HG02973 (cell line): ENCODE data around the gene ARHGEF4.
"Not testable (repeated sequence)": the region's sequence is repeated elsewhere in the genome, so short reads cannot be mapped to it uniquely, and the experiment has no call there.

Experiments
- ATAC-seq: cut with Tn5 transposase; IDR thresholded peaks from one replicate; pipeline ENCODE4 v1.9.1; 2021; ENCODE audit warnings: moderate library complexity; ENCODE audit not compliant: unreplicated experiment

ARHGEF4 gene

GRCh38 chr2:130882111-130882690 lies 45.5 kb downstream of the ARHGEF4 start:
- ATAC-seq: no peak

- ATAC-seq: no peak
Measured at GRCh38 chr2:130882991-130883390, 46.3 kb downstream of the ARHGEF4 start.

- no peak for ATAC-seq
Measured at GRCh38 chr2:130883496-130883895, 46.8 kb downstream of the ARHGEF4 start.

- no peak for ATAC-seq
Measured at GRCh38 chr2:130884013-130884412, 47.3 kb downstream of the ARHGEF4 start.

- no peak for ATAC-seq
Measured at GRCh38 chr2:130884503-130884902, 47.8 kb downstream of the ARHGEF4 start.

DNA sequence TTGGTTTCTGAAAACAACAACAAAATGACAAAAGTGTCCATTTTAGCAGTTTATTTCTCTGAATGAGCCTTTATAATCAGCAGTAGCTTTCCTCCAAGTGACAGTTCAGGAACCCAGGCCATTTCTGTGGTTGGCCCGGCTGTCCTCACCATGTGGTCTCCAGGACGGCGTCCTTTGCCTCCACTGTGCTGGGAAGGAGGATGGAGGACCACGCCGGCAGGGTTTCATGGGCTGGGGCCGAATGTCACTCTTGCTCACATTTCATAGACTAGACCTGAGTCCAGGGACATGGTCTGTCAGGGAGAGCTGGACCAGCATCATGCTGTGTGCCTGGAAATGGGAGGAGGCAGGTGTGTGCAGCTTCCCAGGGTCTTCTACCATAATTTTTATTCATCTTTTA lies 50.9 kb downstream of the ARHGEF4 start:
- ATAC-seq: no peak

DNA sequence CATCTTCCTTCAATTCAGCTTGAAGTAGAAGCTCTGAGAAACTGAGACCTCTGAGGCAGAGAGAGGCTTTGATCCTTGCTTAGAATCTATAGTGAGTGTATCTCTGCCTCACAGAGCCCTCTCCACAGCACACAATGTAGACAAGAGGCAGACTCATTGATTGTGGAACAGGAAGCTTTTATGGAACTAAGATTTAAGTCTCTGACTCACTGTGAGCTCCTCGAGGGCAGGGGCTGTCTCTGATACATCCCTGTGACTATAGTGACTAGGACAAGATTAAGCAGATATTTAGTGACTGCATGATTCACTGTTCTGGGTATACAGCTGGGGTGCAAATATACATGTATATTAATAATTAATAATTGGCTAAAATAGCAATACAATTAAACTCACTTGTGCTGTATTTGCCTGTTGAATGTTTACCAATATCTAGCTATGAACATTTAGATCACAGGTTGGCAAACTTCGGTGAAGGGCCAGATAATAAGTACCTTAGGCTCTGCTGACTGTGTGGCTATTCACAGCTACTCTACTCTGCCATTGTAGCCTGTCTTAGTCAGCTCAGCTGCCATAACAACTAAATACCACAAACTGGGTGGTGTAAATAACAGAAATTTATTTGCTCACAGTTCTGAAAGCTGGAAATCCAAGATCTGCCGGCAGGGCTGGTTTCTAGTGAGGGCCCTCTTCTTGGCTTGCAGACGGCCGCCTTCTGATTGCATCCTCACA lies 54.4 kb downstream of the ARHGEF4 start:
- no peak for ATAC-seq

DNA sequence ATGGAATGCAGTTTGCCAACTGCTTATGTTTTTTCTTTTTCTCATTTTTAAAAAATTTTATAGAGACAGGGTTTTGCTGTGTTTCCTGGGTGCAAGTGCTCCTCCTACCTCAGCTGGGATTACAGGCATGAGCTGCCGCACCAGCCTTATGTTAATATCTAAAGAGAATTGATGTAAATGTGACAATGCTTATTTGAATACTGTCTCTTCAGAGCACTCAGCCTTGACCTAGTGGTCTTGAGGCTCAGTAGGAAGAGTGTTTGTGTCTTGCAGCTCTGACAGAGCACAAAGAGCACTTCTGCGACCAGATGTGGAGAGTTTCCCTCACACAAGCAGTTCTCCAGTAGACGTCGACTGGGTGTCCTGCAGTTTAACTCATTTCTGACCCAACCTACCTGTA lies 55.3 kb downstream of the ARHGEF4 start:
- no peak for ATAC-seq

- no peak for ATAC-seq
Measured at GRCh38 chr2:130892793-130893785, 56.4 kb downstream of the ARHGEF4 start.

GRCh38 chr2:130894326-130894942 lies 57.7 kb downstream of the ARHGEF4 start:
- no peak for ATAC-seq

DNA sequence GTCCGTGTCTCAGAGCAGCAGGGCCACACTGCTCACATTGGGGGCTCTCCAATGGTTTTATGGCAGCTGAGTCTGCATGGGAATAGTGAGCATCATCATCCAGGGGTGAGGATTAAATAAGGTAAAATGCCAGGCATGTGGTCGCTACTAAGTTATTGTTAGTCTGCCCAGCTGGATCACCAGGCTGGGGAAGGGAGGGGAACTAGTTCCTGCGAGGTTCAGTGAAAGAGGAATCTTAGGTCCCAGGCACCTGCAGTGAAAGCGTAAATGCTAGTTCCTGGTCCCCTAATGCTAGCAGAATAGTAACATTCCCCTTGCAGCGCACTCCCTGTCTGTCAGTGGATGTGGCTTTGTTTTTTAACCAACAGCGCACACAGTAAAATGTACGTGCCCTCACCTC lies 60.1 kb downstream of the ARHGEF4 start:
- ATAC-seq: no peak

DNA sequence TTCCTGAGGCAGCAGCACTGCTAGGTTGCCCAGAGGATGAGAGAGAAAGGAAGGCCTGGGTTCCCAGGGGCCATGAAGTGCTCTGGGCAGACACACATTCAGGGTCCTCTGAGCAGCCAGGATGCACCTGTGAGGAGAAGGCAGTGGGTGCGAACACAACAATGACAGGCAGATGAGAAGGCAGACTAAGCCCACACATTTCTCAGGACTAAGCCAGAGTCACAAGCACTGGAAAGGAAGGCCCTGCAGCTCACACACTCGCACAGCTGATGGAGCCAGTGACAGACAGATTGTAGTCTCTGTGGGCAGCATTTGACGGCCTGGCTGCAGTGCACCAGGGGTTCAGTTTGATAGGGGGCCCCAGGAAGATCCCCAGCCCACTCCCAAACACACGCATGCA lies 61.8 kb downstream of the ARHGEF4 start:
- no peak for ATAC-seq

DNA sequence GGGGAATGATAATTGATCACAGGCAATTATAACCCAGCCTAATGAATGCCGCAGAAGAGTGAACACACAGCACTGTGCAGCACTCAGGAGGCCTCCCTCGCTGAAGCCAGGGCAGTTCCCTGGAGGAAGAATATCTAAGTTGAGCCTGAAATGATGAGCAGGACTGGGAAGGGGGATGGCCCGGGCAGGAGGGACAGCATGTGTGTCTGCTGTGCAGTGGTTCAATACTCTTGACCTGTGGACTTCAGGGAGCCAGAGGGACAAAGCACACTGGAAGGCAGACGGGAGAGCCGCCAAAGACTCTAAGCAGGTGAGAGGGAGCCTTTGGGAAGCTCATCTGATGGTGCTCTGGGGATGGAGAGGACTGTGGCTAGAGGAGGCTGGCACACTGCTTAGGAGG lies 62.6 kb downstream of the ARHGEF4 start:
- no peak for ATAC-seq

DNA sequence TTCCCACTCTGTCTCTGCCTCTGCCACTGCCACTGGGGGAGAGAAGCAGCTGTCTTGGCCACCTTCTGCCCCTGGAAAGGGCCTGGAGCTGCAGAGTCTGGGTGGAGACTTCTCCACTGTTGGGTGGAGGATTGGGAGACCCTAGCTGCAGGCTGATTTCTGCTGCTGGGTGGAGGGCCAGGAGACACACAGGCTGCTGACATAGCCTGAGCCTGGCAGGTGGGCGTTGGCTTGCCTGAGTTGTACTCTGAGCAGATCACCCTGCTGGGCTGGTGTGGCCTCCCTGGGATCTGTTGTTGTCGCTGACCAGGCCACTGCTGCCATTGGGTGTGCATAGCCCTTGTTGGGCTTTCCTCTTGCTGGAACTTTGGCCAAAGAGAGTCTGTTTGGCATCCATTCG lies 64.3 kb downstream of the ARHGEF4 start:
- ATAC-seq: no peak

GRCh38 chr2:130901626-130902025 lies 64.9 kb downstream of the ARHGEF4 start:
- ATAC-seq: not testable (repeated sequence)

- ATAC-seq: no peak
Measured at GRCh38 chr2:130908832-130909231, 72.1 kb downstream of the ARHGEF4 start.

- no peak for ATAC-seq
Measured at GRCh38 chr2:130910931-130911330, 74.2 kb downstream of the ARHGEF4 start.

DNA sequence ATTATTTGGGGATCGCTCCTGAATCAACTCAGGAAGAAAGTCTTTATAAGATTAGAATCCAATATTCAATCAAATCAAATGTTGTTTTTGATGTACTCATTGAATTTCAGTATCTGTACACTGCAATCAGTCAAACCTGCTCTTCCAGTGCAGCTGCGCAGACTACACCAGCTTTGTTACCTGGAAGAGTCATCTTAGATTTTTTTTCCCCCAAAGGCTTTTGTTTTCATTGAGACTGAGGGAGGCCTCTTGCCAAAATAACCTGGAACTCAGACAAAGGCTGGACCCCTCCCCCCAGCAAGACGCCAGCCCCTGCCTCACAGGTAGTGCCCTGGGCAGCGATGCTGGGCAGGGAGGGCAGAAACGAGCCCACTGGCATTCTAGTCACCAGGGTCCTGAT lies 74.8 kb downstream of the ARHGEF4 start:
- ATAC-seq: no peak

- ATAC-seq: no peak
Measured at GRCh38 chr2:130911996-130912395, 75.3 kb downstream of the ARHGEF4 start.

DNA sequence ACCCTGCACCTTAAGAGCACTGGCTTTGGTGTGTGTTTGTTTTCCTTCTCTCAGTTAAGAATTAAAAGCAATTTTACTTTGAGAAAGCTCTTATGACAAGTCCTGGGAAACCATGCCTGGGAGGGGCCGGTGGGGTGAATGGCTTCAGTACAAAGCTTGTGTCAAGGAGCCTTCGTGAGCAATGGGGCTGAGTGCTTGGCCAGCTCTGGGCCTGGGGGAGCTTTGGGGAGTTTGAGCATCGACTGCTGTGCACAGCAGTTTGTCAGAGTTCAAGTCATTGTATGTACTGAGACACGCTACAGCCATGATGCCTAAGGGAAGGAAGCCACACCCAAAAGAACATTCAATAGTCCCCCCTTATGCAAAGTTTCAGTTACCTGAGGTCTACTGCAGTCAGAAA lies 75.8 kb downstream of the ARHGEF4 start:
- ATAC-seq: no peak

DNA sequence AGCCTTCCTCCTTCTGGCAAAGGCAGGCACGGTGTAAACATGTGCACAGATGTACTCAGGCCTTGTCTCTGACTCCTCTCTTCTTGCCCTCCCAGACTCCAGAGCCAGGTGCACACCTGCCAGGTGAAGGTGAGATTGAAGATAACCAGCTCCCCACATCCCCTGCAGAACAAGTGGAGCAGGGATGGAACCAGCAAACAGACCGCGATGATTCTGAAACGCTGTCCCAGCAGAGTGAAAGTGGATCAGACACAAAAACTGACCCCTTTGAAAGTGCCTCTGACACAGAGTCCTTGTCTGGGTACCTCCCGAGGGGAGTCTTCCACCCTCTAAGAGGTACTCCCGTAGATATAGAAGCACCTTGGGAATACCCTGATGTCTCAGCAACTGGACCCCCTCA lies 77.2 kb downstream of the ARHGEF4 start:
- ATAC-seq: no peak
